GM12874 (cell line): ENCODE measurements around the gene HAUS7.

Experiments used
- TF ChIP-seq, protein P1 (sequence below): IDR thresholded peaks from 2 replicates; pipeline ENCODE4 v1.5.1; 2011; ENCODE audit warnings: low read depth, mild to moderate bottlenecking, control low read depth, low read length, moderate library complexity; ENCODE audit not compliant: insufficient read depth

Gene HAUS7

DNA sequence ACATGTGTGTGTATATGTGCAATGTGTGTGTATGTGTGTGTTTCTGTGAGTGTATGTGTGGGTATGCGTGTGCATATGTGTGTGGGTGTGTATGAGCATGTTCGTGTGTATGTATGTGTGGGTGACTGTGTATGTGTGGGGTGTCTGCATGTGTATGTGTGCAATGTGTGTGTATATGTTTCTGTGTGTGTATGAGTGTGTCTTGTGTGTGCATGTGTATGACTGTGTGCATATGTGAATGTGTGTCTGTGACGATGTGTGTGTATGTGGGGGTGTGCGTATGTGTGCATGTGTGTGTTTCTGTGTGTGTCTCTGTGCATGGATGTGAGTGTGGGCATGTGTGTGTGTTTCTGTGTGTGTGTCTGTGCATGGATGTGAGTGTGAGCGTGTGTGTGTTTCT is 42.9 kb upstream of the HAUS7 start:
- TF ChIP-seq, protein P1, sequence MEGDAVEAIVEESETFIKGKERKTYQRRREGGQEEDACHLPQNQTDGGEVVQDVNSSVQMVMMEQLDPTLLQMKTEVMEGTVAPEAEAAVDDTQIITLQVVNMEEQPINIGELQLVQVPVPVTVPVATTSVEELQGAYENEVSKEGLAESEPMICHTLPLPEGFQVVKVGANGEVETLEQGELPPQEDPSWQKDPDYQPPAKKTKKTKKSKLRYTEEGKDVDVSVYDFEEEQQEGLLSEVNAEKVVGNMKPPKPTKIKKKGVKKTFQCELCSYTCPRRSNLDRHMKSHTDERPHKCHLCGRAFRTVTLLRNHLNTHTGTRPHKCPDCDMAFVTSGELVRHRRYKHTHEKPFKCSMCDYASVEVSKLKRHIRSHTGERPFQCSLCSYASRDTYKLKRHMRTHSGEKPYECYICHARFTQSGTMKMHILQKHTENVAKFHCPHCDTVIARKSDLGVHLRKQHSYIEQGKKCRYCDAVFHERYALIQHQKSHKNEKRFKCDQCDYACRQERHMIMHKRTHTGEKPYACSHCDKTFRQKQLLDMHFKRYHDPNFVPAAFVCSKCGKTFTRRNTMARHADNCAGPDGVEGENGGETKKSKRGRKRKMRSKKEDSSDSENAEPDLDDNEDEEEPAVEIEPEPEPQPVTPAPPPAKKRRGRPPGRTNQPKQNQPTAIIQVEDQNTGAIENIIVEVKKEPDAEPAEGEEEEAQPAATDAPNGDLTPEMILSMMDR = no peak

DNA sequence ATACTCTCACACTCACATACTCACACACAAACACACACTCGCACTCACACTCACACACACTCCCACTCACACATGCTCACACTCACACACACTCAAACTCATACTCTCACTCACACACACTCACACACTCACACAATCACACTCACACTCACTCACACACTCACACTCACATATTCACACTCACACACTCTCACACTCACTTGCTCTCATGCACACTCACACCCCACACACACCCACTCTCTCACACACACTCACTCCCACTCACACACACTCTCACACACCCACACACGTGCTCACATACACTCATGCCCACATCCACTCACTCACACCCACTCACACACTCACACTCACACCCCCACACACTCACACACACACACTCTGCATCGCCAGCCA is 42.1 kb upstream of the HAUS7 start:
- TF ChIP-seq, protein P1 = no peak

DNA sequence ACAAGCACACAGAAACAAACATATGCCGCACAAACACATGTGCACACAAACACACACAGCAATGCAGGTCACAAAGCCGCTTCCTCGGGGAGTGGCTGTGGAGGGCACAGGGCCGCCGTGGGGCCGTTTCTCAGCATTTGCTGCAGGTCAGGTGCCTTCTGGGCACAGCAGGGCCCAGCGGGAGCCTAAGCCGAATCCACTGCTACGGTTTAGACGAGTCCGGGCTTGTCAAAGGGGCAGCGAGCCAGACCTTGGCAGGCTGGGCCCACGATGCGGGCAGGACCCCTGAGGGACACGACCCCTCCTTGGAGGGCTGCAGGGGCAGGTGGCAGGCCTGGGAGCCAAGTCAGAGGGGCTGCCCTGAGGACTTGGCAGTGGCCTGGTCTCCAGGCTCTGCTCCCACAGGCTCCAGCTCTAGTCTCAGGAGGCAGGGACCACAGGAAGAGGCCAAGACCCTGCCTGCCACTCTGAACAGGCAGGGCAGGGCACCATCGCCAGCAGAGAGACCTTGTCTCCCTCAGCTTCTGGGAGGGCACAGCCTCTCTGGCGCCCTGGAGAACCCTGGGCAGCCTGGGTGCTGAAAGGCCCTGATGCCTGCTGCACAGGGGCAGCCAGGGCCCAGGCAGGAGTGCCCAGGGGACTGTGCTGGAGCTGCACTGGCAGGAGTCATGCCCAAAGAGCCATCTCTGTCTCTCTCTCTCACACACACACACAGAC is 41.6 kb upstream of the HAUS7 start:
- TF ChIP-seq, protein P1 = no peak

DNA sequence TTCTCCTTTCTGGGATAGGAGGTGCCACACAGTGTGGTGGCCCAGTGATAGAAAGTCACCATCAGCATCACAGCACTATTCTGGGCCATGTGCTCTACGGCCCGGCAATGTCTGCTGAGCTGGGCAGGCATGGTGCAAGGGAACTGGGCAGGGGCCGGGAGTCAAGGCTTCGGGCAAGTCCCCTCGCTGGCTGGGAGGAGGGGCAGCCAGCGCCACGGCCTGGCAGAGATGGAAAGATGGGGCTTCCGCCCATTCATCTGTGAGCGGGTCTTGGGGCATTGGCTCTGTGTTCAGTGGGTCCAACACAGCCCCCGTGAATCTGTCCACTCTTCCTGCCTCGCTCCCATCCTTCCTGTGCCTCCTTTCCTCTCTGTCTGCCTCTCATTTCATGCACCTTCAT is 40.0 kb upstream of the HAUS7 start:
- TF ChIP-seq, protein P1 = no peak

DNA sequence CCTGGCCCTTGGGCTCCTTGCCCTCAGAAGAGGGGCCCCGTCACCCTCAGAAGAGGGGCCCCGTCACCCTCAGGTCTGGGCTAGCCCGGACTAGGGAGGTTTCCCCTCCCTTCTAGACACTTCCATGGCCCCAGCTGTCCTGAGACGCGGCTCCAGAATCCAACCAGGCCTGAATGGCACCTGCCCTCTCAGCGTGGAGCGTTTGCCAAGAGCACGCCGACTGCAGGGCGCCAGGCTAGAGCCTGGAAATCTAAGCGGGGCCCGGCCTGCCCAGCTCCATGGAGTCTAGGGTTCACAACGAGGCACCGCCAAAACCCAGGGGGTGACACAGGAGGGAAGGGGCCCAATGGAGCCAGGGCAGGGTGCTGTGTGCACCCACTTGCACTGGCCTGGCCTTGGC is 39.2 kb upstream of the HAUS7 start:
- TF ChIP-seq, protein P1 = no peak

DNA sequence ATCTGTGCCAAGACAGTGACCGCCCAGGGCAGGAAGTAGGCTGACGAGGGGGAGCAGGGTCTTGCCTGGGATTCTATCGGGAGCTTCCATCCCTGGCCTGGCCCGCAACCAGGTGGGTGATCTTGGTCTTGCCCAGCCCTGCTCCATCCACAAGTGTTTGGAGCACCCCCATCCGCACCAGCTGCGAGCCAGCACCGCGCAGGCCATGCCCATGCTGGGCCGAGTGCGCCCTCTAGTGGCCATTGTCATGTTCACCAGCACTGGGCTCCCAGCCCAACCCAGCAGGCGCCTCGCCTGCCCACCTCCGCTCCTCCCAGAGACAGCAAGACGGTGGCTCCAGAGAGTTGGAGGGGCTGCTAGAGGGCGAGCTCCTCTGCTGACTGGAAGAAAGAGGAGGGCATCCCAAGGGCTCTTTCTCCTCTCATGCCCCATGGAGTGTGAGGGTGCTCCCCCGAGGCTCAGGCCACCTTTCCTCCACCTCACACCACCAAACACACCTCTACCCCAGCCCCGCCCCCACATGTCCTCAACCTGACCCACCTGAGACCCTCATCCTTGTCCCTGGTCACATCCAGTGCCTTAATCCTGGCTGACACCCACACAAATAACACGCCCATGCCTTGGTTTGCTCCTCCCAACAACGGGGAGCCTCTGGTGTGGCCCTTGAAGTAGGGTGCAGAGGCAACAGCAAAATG is 37.3 kb upstream of the HAUS7 start:
- TF ChIP-seq, protein P1 = peak; percentile 81

DNA sequence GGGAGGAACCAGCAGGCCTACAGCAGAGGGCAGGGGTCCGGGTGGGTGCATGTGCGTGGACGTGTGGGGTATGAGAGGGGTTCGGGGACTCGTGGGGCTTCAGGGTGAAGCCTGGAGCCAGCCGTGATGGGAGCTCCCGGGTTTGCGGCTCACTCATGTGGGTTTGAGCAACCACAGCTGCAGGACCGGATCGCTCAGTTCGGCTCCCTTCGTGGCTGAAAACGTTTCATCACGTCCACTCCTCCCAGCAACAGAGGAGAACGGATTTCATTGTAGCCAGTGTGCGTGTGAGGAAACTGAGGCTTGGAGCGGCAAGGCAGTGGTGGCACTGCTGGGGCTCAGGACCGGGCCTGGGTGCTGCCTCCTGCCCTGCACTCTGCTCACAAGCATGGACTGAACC is 35.0 kb upstream of the HAUS7 start:
- TF ChIP-seq, protein P1 = no peak
